ENCODE results near the gene ANKRD6. TPM values are rescaled to one million over a fixed set of nuclear protein-coding genes. Genes with fewer than 3 reads are reported as not detected.

ANKRD6 gene
- polyA plus RNA-seq, 1 experiment, result 1.1 TPM

GRCh38 chr6:89566008-89566800 is 133.3 kb downstream of the ANKRD6 start:
- Histone ChIP-seq H3K27me3 (ENCODE audit: control insufficient read depth, insufficient read depth, low read length) (peaks cover 2% of the 10 kb centered on the region; the same call in 1 of the 2 replicates), H3K36me3 (ENCODE audit: control insufficient read depth, insufficient read depth, low read length) (no peaks in the 10 kb centered on the region), H3K4me3 (ENCODE audit: low read depth, low read length) (no peak overlapping the region)
- no peak for DNase-seq (ENCODE audit: low read depth)
- ChIA-PET CTCF (no interaction called here), POLR2A (no interaction called here)
- no peak for TF ChIP-seq CTCF (IDR thresholded peaks at IDR 0.05; ENCODE audit: insufficient read depth, low read depth, low read length)

GRCh38 chr6:89566930-89567629 is 134.1 kb downstream of the ANKRD6 start:
- CTCF ChIA-PET, result no interaction called here
- TF ChIP-seq CTCF (IDR thresholded peaks at IDR 0.05; ENCODE audit: insufficient read depth, low read depth, low read length), result no peak
- Histone ChIP-seq H3K4me3 (ENCODE audit: low read depth, low read length) (no peak overlapping the region), H3K27me3 (ENCODE audit: control insufficient read depth, insufficient read depth, low read length) (peaks cover 2% of the 10 kb centered on the region; the same call in 1 of the 2 replicates), H3K36me3 (ENCODE audit: control insufficient read depth, insufficient read depth, low read length) (no peaks in the 10 kb centered on the region)
- POLR2A ChIA-PET, result no interaction called here
- no peak for DNase-seq (ENCODE audit: low read depth)

GRCh38 chr6:89567630-89568390 is 134.9 kb downstream of the ANKRD6 start:
- POLR2A ChIA-PET, result no interaction called here
- no peak for TF ChIP-seq CTCF (IDR thresholded peaks at IDR 0.05; ENCODE audit: insufficient read depth, low read depth, low read length)
- CTCF ChIA-PET, result interaction anchor here (0.6 to 1.2 kb wide), 3 partner anchors 26 to 123 kb away, joined by 3 read pairs; no protein-coding TSS in a partner anchor

GRCh38 chr6:89574910-89575561 is 142.1 kb downstream of the ANKRD6 start:
- CTCF ChIA-PET, result no interaction called here
- DNase-seq (ENCODE audit: low read depth), result no peak
- TF ChIP-seq CTCF (IDR thresholded peaks at IDR 0.05; ENCODE audit: insufficient read depth, low read depth, low read length), result no peak
- H3K27me3 ChIP-seq (ENCODE audit: control insufficient read depth, insufficient read depth, low read length), result no peaks in the 10 kb centered on the region
- H3K36me3 ChIP-seq (ENCODE audit: control insufficient read depth, insufficient read depth, low read length), result no peaks in the 10 kb centered on the region
- POLR2A ChIA-PET, result no interaction called here
- H3K4me3 ChIP-seq (ENCODE audit: low read depth, low read length), result no peak overlapping the region

More at GRCh38 chr6:89567630-89568390, 134.9 kb downstream of the ANKRD6 start:
- H3K27me3 ChIP-seq (ENCODE audit: control insufficient read depth, insufficient read depth, low read length), result peaks cover 2% of the 10 kb centered on the region; the same call in 1 of the 2 replicates
- no peaks in the 10 kb centered on the region for H3K36me3 ChIP-seq (ENCODE audit: control insufficient read depth, insufficient read depth, low read length)
- no peak overlapping the region for H3K4me3 ChIP-seq (ENCODE audit: low read depth, low read length)
- no peak for DNase-seq (ENCODE audit: low read depth)

Measured in BJ (cell line).